HEK293 (cell line): ENCODE measurements around the gene SIRPB2.

Experiments
- OVOL3 ChIP-seq: fragments of 450-650 bp; formaldehyde crosslinking; IDR thresholded peaks from 2 replicates; pipeline ENCODE4 v1.5.1; 2016; ENCODE audit warnings: missing biosample characterization, missing genetic modification characterization
- SCRT1 ChIP-seq: fragments of 450-650 bp; formaldehyde crosslinking; IDR thresholded peaks from 2 replicates; pipeline ENCODE4 v1.5.1; 2016; ENCODE audit warnings: missing biosample characterization, missing genetic modification characterization, borderline replicate concordance
- SP2 ChIP-seq: fragments of 450-650 bp; formaldehyde crosslinking; IDR thresholded peaks from 2 replicates; pipeline ENCODE4 v1.5.1; 2016; ENCODE audit warnings: missing biosample characterization, missing genetic modification characterization
- TCF7L2 ChIP-seq: IDR thresholded peaks from 2 replicates; pipeline ENCODE4 v1.6.1; 2011; ENCODE audit warnings: low read depth, mild to moderate bottlenecking, inconsistent platforms, low read length, moderate library complexity, borderline replicate concordance
- YY2 ChIP-seq: fragments of 450-650 bp; formaldehyde crosslinking; IDR thresholded peaks from 2 replicates; pipeline ENCODE4 v1.5.1; 2016; ENCODE audit warnings: missing biosample characterization, missing genetic modification characterization
- ZNF10 ChIP-seq: fragments of 450-650 bp; formaldehyde crosslinking; IDR thresholded peaks from 2 replicates; pipeline ENCODE4 v1.5.1; 2017; ENCODE audit warnings: missing biosample characterization, missing genetic modification characterization
- ZNF274 ChIP-seq, 2 experiments: fragments of 200-500 bp in 1 of 2; fragments of 450-650 bp in 1 of 2; sonication (Bioruptor generic) in 1 of 2; formaldehyde crosslinking in 1 of 2; IDR thresholded peaks; 2 replicates each; pipeline versions ENCODE4 v1.5.1 to v1.6.1; 2014 to 2016; ENCODE audit warnings: borderline replicate concordance in 1 of 2, inconsistent platforms in 1 of 2, low read length in 1 of 2, missing biosample characterization in 1 of 2, missing genetic modification characterization in 1 of 2
- ZNF302 ChIP-seq: fragments of 450-650 bp; formaldehyde crosslinking; IDR thresholded peaks from 2 replicates; pipeline ENCODE4 v1.5.1; 2016; ENCODE audit warnings: missing biosample characterization, missing genetic modification characterization, low read depth
- ZNF433 ChIP-seq: fragments of 450-650 bp; formaldehyde crosslinking; IDR thresholded peaks from 2 replicates; pipeline ENCODE4 v1.5.1; 2016; ENCODE audit warnings: missing biosample characterization, missing genetic modification characterization, low read depth
- TF ChIP-seq, protein P1 (sequence below): fragments of 450-650 bp; formaldehyde crosslinking; IDR thresholded peaks from 2 replicates; pipeline ENCODE4 v1.5.1; 2016; ENCODE audit warnings: missing biosample characterization, missing genetic modification characterization
- TF ChIP-seq, protein P2 (sequence below): fragments of 450-650 bp; formaldehyde crosslinking; IDR thresholded peaks from 2 replicates; pipeline ENCODE4 v1.5.1; 2016; ENCODE audit warnings: missing biosample characterization, missing genetic modification characterization
- TF ChIP-seq, protein P3 (sequence below): fragments of 450-650 bp; formaldehyde crosslinking; IDR thresholded peaks from 2 replicates; pipeline ENCODE4 v1.5.1; 2016; ENCODE audit warnings: missing biosample characterization, missing genetic modification characterization
- TF ChIP-seq, protein P4 (sequence below): fragments of 450-650 bp; formaldehyde crosslinking; IDR thresholded peaks from 2 replicates; pipeline ENCODE4 v1.5.1; 2016; ENCODE audit warnings: missing biosample characterization, missing genetic modification characterization, low read depth

DNA sequence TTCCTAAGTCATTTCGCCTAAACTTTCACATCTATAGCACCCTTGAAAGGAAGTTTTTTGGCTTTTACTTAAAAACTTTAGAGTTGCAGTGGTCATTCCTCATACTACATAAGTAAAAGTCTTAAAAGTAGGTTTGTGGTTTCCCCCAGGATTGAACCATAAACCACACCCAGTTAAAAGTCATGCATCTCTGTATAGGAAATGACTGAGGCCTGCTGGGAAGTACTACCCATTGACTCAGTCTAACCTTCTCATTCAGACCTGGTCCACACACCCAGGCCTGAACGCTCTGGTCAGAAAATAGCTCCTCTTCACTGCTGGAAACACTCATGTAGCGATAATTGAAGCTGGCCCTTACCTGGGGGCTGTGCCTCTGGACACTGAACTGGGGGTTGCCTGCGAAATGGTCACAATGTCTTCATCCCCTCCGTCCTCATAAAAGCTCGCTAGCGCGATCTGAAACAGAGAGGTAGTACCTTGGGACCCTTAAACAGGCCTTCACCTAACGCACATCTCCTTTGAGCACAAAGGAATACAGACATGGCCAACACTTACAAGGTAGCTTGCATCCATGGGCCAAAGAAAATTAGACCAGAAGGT, 27.1 kb downstream of the SIRPB2 start:
- TF ChIP-seq ZNF433 (tag by site-specific recombination) (no peak), YY2 (tag by site-specific recombination) (no peak), ZNF274 (IDR thresholded peaks at IDR 0.05; ENCODE audit: low read length) (no peak), ZNF274 (tag by site-specific recombination; IDR thresholded peaks at IDR 0.05; ENCODE audit: borderline replicate concordance) (no peak), TCF7L2 (no peak), SCRT1 (tag by site-specific recombination) (no peak), SP2 (tag by site-specific recombination) (no peak), ZNF302 (tag by site-specific recombination) (no peak), OVOL3 (tag by site-specific recombination) (no peak), ZNF10 (tag by site-specific recombination) (no peak)
- TF ChIP-seq, protein P1, sequence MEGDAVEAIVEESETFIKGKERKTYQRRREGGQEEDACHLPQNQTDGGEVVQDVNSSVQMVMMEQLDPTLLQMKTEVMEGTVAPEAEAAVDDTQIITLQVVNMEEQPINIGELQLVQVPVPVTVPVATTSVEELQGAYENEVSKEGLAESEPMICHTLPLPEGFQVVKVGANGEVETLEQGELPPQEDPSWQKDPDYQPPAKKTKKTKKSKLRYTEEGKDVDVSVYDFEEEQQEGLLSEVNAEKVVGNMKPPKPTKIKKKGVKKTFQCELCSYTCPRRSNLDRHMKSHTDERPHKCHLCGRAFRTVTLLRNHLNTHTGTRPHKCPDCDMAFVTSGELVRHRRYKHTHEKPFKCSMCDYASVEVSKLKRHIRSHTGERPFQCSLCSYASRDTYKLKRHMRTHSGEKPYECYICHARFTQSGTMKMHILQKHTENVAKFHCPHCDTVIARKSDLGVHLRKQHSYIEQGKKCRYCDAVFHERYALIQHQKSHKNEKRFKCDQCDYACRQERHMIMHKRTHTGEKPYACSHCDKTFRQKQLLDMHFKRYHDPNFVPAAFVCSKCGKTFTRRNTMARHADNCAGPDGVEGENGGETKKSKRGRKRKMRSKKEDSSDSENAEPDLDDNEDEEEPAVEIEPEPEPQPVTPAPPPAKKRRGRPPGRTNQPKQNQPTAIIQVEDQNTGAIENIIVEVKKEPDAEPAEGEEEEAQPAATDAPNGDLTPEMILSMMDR = no peak
- TF ChIP-seq, protein P2, sequence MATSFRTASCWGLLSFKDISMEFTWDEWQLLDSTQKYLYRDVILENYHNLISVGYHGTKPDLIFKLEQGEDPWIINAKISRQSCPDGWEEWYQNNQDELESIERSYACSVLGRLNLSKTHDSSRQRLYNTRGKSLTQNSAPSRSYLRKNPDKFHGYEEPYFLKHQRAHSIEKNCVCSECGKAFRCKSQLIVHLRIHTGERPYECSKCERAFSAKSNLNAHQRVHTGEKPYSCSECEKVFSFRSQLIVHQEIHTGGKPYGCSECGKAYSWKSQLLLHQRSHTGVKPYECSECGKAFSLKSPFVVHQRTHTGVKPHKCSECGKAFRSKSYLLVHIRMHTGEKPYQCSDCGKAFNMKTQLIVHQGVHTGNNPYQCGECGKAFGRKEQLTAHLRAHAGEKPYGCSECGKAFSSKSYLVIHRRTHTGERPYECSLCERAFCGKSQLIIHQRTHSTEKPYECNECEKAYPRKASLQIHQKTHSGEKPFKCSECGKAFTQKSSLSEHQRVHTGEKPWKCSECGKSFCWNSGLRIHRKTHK (tag by site-specific recombination) = no peak
- TF ChIP-seq, protein P3, sequence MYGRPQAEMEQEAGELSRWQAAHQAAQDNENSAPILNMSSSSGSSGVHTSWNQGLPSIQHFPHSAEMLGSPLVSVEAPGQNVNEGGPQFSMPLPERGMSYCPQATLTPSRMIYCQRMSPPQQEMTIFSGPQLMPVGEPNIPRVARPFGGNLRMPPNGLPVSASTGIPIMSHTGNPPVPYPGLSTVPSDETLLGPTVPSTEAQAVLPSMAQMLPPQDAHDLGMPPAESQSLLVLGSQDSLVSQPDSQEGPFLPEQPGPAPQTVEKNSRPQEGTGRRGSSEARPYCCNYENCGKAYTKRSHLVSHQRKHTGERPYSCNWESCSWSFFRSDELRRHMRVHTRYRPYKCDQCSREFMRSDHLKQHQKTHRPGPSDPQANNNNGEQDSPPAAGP = no peak
- TF ChIP-seq, protein P4, sequence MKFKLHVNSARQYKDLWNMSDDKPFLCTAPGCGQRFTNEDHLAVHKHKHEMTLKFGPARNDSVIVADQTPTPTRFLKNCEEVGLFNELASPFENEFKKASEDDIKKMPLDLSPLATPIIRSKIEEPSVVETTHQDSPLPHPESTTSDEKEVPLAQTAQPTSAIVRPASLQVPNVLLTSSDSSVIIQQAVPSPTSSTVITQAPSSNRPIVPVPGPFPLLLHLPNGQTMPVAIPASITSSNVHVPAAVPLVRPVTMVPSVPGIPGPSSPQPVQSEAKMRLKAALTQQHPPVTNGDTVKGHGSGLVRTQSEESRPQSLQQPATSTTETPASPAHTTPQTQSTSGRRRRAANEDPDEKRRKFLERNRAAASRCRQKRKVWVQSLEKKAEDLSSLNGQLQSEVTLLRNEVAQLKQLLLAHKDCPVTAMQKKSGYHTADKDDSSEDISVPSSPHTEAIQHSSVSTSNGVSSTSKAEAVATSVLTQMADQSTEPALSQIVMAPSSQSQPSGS (tag by site-specific recombination) = no peak
